ENCODE results near the gene CDX1.
A peak's percentile ranks its signal among the peaks of the same experiment; 100 is the strongest.

CDX1 gene

GRCh38 chr5:150158170-150158949 is 8.2 kb upstream of the CDX1 start:
- no peak for TF ChIP-seq CTCF (IDR thresholded peaks at IDR 0.05; ENCODE audit: borderline replicate concordance, insufficient read depth, low read depth, low read length)
- no peak overlapping the region for H3K4me3 ChIP-seq (ENCODE audit: low read depth, low read length)

GRCh38 chr5:150159031-150159430 is 7.5 kb upstream of the CDX1 start:
- no peak overlapping the region for H3K4me3 ChIP-seq (ENCODE audit: low read depth, low read length)
- no peak for TF ChIP-seq CTCF (IDR thresholded peaks at IDR 0.05; ENCODE audit: borderline replicate concordance, insufficient read depth, low read depth, low read length)

- no peak for TF ChIP-seq CTCF (IDR thresholded peaks at IDR 0.05; ENCODE audit: borderline replicate concordance, insufficient read depth, low read depth, low read length)
- H3K4me3 ChIP-seq (ENCODE audit: low read depth, low read length), result no peak overlapping the region
Measured at GRCh38 chr5:150159741-150160179, 6.8 kb upstream of the CDX1 start.

- TF ChIP-seq CTCF (IDR thresholded peaks at IDR 0.05; ENCODE audit: borderline replicate concordance, insufficient read depth, low read depth, low read length), result no peak
- H3K4me3 ChIP-seq (ENCODE audit: low read depth, low read length), result no peak overlapping the region
Measured at GRCh38 chr5:150160448-150161081, 6.0 kb upstream of the CDX1 start.

GRCh38 chr5:150161242-150162141 is 5.1 kb upstream of the CDX1 start:
- TF ChIP-seq CTCF (IDR thresholded peaks at IDR 0.05; ENCODE audit: borderline replicate concordance, insufficient read depth, low read depth, low read length), result peak; percentile 97
- H3K4me3 ChIP-seq (ENCODE audit: low read depth, low read length), result no peak overlapping the region

- no peak overlapping the region for H3K4me3 ChIP-seq (ENCODE audit: low read depth, low read length)
- TF ChIP-seq CTCF (IDR thresholded peaks at IDR 0.05; ENCODE audit: borderline replicate concordance, insufficient read depth, low read depth, low read length), result no peak
Measured at GRCh38 chr5:150162142-150162513, 4.5 kb upstream of the CDX1 start.
